GM21367 (cell line): ENCODE results near the gene GAL3ST2.
"Not testable (repeated sequence)": the region's sequence is repeated elsewhere in the genome, so short reads cannot be mapped to it uniquely, and the experiment has no call there.

Experiments used
- ATAC-seq: cut with Tn5 transposase; IDR thresholded peaks from one replicate; pipeline ENCODE4 v1.9.1; 2021; ENCODE audit not compliant: unreplicated experiment

GAL3ST2 gene

GRCh38 chr2:241746084-241746483, 30.5 kb upstream of the GAL3ST2 start:
- ATAC-seq = no peak

GRCh38 chr2:241748468-241749256, 28.0 kb upstream of the GAL3ST2 start:
- no peak for ATAC-seq

GRCh38 chr2:241750076-241750840, 26.4 kb upstream of the GAL3ST2 start:
- no peak for ATAC-seq

- ATAC-seq = no peak
Observed at GRCh38 chr2:241751152-241751551, 25.5 kb upstream of the GAL3ST2 start.

GRCh38 chr2:241751776-241752175, 24.8 kb upstream of the GAL3ST2 start:
- ATAC-seq = no peak

GRCh38 chr2:241752253-241752652, 24.4 kb upstream of the GAL3ST2 start:
- no peak for ATAC-seq

GRCh38 chr2:241752689-241753276, 23.8 kb upstream of the GAL3ST2 start:
- ATAC-seq = no peak

GRCh38 chr2:241753493-241753892, 23.1 kb upstream of the GAL3ST2 start:
- ATAC-seq = no peak

GRCh38 chr2:241754042-241754441, 22.6 kb upstream of the GAL3ST2 start:
- ATAC-seq = no peak

- no peak for ATAC-seq
Observed at GRCh38 chr2:241755166-241755565, 21.5 kb upstream of the GAL3ST2 start.

GRCh38 chr2:241755777-241756176, 20.8 kb upstream of the GAL3ST2 start:
- ATAC-seq = no peak

GRCh38 chr2:241759067-241759807, 17.4 kb upstream of the GAL3ST2 start:
- ATAC-seq = no peak

GRCh38 chr2:241759893-241760292, 16.7 kb upstream of the GAL3ST2 start:
- ATAC-seq = not testable (repeated sequence)

- no peak for ATAC-seq
Observed at GRCh38 chr2:241760301-241760771, 16.3 kb upstream of the GAL3ST2 start.

- no peak for ATAC-seq
Observed at GRCh38 chr2:241762321-241762932, 14.2 kb upstream of the GAL3ST2 start.

GRCh38 chr2:241762933-241763369, 13.7 kb upstream of the GAL3ST2 start:
- ATAC-seq = no peak

- no peak for ATAC-seq
Observed at GRCh38 chr2:241763551-241764274, 12.9 kb upstream of the GAL3ST2 start.

GRCh38 chr2:241764275-241765241, 12.1 kb upstream of the GAL3ST2 start:
- ATAC-seq = no peak
